Measurements from ENCODE around the gene SMAD3.

DNA sequence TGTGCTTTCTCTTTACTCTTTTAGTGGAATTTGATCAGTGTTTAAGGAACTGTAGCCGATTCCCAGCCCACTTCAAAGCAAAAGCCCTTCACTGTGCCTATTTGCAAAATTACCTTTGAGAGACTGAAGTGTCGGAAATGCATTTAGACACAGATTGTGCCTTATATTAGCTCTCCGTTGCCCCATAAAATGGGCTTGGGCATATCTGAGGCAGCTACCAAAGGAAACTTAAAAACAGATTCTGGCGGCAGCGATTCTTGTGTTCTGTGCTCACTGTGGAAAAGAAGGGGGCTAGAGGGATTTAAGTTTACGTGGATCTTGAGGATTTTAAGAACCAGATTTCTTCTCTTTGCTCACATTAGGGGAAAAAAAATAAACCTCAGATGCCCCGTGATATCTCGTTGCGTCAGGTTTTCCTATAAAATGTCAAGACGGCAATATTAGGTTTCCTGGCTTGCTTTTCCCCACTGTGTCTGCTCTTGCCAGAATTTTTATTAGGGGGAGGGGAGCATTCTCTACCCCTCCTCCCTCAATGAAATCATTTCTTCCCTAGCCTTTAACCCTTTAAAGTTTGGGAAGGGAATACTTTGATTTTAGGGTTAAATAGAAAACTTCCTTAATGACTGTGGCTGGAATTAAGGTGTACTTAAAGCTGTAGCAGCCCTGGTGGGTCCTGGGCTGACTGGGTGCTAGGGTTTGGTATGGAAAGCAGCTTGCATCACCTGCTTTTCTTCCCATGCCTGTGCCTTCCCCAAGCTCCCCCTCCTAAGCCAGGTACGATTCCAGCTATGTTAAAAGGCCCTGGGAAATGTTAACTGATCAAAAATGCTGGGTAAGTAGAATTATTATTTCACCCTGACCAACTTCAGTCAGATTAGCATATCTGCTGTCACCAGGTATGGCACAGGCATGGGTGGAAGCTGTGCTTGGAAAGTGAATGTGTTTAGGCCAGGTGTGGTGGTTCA is 73.8 kb downstream of the SMAD3 start:
- TF ChIP-seq, protein P1, sequence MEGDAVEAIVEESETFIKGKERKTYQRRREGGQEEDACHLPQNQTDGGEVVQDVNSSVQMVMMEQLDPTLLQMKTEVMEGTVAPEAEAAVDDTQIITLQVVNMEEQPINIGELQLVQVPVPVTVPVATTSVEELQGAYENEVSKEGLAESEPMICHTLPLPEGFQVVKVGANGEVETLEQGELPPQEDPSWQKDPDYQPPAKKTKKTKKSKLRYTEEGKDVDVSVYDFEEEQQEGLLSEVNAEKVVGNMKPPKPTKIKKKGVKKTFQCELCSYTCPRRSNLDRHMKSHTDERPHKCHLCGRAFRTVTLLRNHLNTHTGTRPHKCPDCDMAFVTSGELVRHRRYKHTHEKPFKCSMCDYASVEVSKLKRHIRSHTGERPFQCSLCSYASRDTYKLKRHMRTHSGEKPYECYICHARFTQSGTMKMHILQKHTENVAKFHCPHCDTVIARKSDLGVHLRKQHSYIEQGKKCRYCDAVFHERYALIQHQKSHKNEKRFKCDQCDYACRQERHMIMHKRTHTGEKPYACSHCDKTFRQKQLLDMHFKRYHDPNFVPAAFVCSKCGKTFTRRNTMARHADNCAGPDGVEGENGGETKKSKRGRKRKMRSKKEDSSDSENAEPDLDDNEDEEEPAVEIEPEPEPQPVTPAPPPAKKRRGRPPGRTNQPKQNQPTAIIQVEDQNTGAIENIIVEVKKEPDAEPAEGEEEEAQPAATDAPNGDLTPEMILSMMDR (IDR thresholded peaks at IDR 0.05) = no peak
- no peak for TF ChIP-seq EZH2 (IDR thresholded peaks at IDR 0.05; ENCODE audit: borderline replicate concordance, insufficient read depth, low read depth, low read length, poor library complexity, severe bottlenecking)
